CD4-positive, alpha-beta T cell (primary cell): ENCODE measurements around the gene AGPAT4. TPM values are rescaled to one million over a fixed set of nuclear protein-coding genes. Genes with fewer than 3 reads are reported as not detected.
A peak's percentile ranks its signal among the peaks of the same experiment; 100 is the strongest.

ENCODE experiments used
- ATAC-seq: fragments of 200-7000 bp; cut with Tn5 transposase; one replicate; pipeline ENCODE4 v1.10.0; 2022; ENCODE audit warnings: mild to moderate bottlenecking; ENCODE audit not compliant: poor library complexity
- CTCF ChIA-PET: fragments of 350-600 bp; sonication (Branson Sonifier 250); formaldehyde crosslinking; loops from one replicate; lab custom pipeline; 2021; ENCODE audit warnings: antibody characterized with exemption, inconsistent platforms; lab: Charles Lee
- POLR2A ChIA-PET: fragments of 350-600 bp; sonication (Branson Sonifier 250); formaldehyde crosslinking; loops from one replicate; lab custom pipeline; 2021; ENCODE audit warnings: antibody characterized with exemption, inconsistent platforms; lab: Charles Lee
- DNase-seq, 14 experiments: peaks; one replicate each; pipeline ENCODE4 v3.0.0-alpha.2; 2013 to 2020; ENCODE audit warnings: mixed read lengths in 2 of 14
- H3K27ac ChIP-seq, 2 donors: one replicate each; pipeline versions ENCODE4 v1.5.1 to v1.7.0; 2013; ENCODE audit warnings: low read length in 2 of 2, low read depth in 1 of 2, mild to moderate bottlenecking in 1 of 2
- H3K27me3 ChIP-seq, 2 experiments: 1 replicate in 1 of 2; 2 replicates in 1 of 2; pipeline versions ENCODE4 v1.6.1 to v1.7.0; 2013; ENCODE audit warnings: low read length in 2 of 2, control low read depth in 1 of 2, mild to moderate bottlenecking in 1 of 2, moderate library complexity in 1 of 2; ENCODE audit not compliant: insufficient read depth in 2 of 2, control insufficient read depth in 1 of 2
- H3K36me3 ChIP-seq: one replicate; pipeline ENCODE4 v1.6.1; 2013; ENCODE audit warnings: low read length, control low read depth; ENCODE audit not compliant: insufficient read depth
- H3K4me1 ChIP-seq: one replicate; pipeline ENCODE4 v1.6.1; 2013; ENCODE audit warnings: low read length, control low read depth; ENCODE audit not compliant: insufficient read depth
- H3K4me3 ChIP-seq: one replicate; pipeline ENCODE4 v1.5.1; 2013; ENCODE audit warnings: mild to moderate bottlenecking, low read length, moderate library complexity
- H3K9me3 ChIP-seq, 2 experiments: 1 replicate in 1 of 2; 2 replicates in 1 of 2; pipeline versions ENCODE4 v1.6.1 to v1.7.0; 2013; ENCODE audit warnings: low read length in 2 of 2, mild to moderate bottlenecking in 2 of 2, control low read depth in 1 of 2, moderate library complexity in 1 of 2; ENCODE audit not compliant: control insufficient read depth in 1 of 2, insufficient read depth in 1 of 2
- H3K27ac Mint-ChIP-seq: one replicate; pipeline ENCODE4 v1.8.0; 2020; ENCODE audit warnings: mixed read lengths
- H3K27me3 Mint-ChIP-seq: one replicate; pipeline ENCODE4 v1.8.0; 2021; ENCODE audit warnings: mixed read lengths
- H3K36me3 Mint-ChIP-seq: one replicate; pipeline ENCODE4 v1.8.0; 2021; ENCODE audit warnings: low read depth, mixed read lengths
- H3K4me1 Mint-ChIP-seq: one replicate; pipeline ENCODE4 v1.8.0; 2021; ENCODE audit warnings: low read depth, mixed read lengths
- H3K4me3 Mint-ChIP-seq: one replicate; pipeline ENCODE4 v1.8.0; 2020; ENCODE audit warnings: mild to moderate bottlenecking, mixed read lengths
- H3K9me3 Mint-ChIP-seq: one replicate; pipeline ENCODE4 v1.8.0; 2020; ENCODE audit warnings: mixed read lengths
- intact Hi-C, 2 experiments: fragments of 100-400 bp; cut with DNase I in 1 of 2; cut with micrococcal nuclease in 1 of 2; formaldehyde crosslinking; loops; one replicate each; pipeline versions ENCODE4 v1.15.1 to v1.9.0; 2023 to 2025; cut with DNase I, micrococcal nuclease
- total RNA-seq, 174 experiments: library from RNA in 2 of 174; stranded (reverse) in 2 of 174; gene quantifications; one replicate each; pipeline ENCODE4 v1.2.3 and lab custom pipeline; 2021 to 2026
- TF ChIP-seq, protein P1 (sequence below): fragments of 200-600 bp; IDR thresholded peaks from one replicate; pipeline ENCODE4 v1.8.0; 2022; ENCODE audit warnings: antibody characterized with exemption, mild to moderate bottlenecking

Gene AGPAT4
- total RNA-seq, 2 experiments from 2014 or later = 2.8 to 4.8 TPM

DNA sequence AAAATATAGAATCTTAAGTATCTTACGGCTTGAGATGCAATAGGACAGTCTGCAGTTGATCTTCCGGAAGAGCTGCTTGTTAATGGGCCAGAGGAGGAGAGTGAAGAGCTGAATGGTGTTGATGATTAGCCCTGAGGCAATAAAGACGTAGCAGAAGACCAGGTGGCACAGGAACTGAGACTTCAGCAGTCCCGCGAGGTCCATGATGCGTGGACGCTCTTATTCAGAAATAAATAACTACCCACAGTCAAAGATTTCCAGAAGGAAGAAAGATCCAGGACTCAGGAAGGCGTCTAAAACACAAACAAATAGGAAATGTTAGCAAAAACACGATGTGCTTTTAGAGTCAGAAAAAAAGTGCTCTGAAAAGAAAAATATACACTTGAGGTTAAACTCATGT is 41.9 kb downstream of the AGPAT4 start:
- TF ChIP-seq, protein P1, sequence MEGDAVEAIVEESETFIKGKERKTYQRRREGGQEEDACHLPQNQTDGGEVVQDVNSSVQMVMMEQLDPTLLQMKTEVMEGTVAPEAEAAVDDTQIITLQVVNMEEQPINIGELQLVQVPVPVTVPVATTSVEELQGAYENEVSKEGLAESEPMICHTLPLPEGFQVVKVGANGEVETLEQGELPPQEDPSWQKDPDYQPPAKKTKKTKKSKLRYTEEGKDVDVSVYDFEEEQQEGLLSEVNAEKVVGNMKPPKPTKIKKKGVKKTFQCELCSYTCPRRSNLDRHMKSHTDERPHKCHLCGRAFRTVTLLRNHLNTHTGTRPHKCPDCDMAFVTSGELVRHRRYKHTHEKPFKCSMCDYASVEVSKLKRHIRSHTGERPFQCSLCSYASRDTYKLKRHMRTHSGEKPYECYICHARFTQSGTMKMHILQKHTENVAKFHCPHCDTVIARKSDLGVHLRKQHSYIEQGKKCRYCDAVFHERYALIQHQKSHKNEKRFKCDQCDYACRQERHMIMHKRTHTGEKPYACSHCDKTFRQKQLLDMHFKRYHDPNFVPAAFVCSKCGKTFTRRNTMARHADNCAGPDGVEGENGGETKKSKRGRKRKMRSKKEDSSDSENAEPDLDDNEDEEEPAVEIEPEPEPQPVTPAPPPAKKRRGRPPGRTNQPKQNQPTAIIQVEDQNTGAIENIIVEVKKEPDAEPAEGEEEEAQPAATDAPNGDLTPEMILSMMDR = no peak
- ChIA-PET CTCF (no interaction called here), POLR2A (no interaction called here)
- Mint-ChIP-seq H3K27me3 (no peaks in the 10 kb centered on the region), H3K9me3 (no peaks in the 10 kb centered on the region), H3K27ac (no peak overlapping the region), H3K36me3 (peaks cover 6% of the 10 kb centered on the region), H3K4me1 (peaks cover 17% of the 10 kb centered on the region), H3K4me3 (no peak overlapping the region)
- intact Hi-C loops = no loop called here
- DNase-seq (no peak), ATAC-seq (no peak)
- H3K4me3 ChIP-seq = no peak overlapping the region
- peaks cover 11% of the 10 kb centered on the region for H3K4me1 ChIP-seq
- H3K27me3 ChIP-seq = no peaks in the 10 kb centered on the region
- no peak overlapping the region for H3K27ac ChIP-seq
- no peaks in the 10 kb centered on the region for H3K9me3 ChIP-seq
- no peaks in the 10 kb centered on the region for H3K36me3 ChIP-seq

DNA sequence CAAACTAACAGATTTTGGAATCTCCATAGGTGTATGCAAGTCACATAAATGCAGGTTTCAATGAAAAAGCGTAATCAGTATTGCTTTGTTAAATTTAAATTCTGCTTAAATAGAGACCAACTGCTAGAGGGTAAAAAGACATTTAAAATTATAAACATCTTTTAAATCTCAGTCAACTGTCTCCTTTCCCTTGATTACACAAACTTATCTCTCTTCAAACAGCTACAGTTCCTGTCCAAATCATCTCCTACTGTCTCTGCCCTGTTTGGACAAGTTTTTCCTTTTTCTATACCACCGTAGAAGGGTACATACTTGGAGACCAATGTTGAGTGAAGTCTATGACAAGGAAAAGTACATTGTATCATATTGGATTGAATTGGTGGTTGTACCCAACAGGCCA is 43.5 kb downstream of the AGPAT4 start:
- no peak overlapping the region for H3K4me3 Mint-ChIP-seq
- H3K36me3 ChIP-seq = no peaks in the 10 kb centered on the region
- H3K4me1 Mint-ChIP-seq = peaks cover 33% of the 10 kb centered on the region
- H3K36me3 Mint-ChIP-seq = peaks cover 6% of the 10 kb centered on the region
- CTCF ChIA-PET = no interaction called here
- H3K27me3 ChIP-seq = no peaks in the 10 kb centered on the region
- POLR2A ChIA-PET = no interaction called here
- H3K9me3 ChIP-seq = no peaks in the 10 kb centered on the region
- DNase-seq (no peak), ATAC-seq (no peak)
- TF ChIP-seq, protein P1 = no peak
- no peaks in the 10 kb centered on the region for H3K9me3 Mint-ChIP-seq
- H3K4me3 ChIP-seq = no peak overlapping the region
- no peak overlapping the region for H3K27ac Mint-ChIP-seq
- intact Hi-C loops = no loop called here
- H3K27ac ChIP-seq = no peak overlapping the region
- H3K27me3 Mint-ChIP-seq = no peaks in the 10 kb centered on the region
- peaks cover 27% of the 10 kb centered on the region for H3K4me1 ChIP-seq

DNA sequence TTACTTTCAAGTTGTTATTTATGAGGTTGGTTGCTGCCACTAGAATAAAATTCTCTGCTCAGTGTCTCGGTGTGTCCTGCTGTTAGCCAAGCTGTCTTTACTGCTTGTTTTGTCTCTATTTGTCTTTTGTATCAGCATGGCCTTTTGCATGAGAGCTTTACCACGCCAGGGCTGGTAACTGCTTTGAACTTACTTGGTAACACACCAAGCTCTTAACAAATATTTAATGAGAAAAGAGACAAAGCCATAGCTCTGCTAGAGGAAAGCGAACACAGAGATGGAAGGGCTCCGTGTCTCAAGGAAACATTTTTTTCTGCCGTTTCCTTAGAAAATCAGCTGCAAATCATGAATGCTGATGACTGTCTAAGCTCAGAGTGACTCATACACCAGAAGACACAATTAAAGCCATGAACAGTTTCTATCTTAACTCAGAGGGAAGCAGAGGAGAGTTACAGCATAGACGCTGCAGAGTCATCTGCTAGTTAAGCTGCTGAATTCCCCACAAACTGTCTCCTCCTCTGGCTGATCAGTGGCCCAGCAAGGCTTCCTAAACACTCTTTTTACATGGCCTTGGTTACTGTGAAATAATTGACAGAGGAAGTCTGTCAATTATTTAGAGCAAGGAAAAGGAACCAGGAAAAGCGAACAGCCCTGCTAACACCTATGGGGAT is 44.8 kb downstream of the AGPAT4 start:
- Histone ChIP-seq H3K27ac (no peak overlapping the region), H3K9me3 (no peaks in the 10 kb centered on the region), H3K4me1 (peaks cover 38% of the 10 kb centered on the region), H3K36me3 (no peaks in the 10 kb centered on the region), H3K27me3 (no peaks in the 10 kb centered on the region), H3K4me3 (no peak overlapping the region)
- DNase-seq (peak in 2 of 14 experiments; percentile 20 to 34), ATAC-seq (no peak)
- Mint-ChIP-seq H3K4me1 (peaks cover 41% of the 10 kb centered on the region), H3K27me3 (no peaks in the 10 kb centered on the region), H3K9me3 (no peaks in the 10 kb centered on the region), H3K27ac (peak overlapping the region; percentile 61), H3K36me3 (peaks cover 6% of the 10 kb centered on the region), H3K4me3 (no peak overlapping the region)
- ChIA-PET CTCF (no interaction called here), POLR2A (no interaction called here)
- TF ChIP-seq, protein P1 = no peak
- intact Hi-C loops = loop anchor here in 1 of 2 experiments (5.0 kb wide), 1 partner anchor 112 kb away; no protein-coding TSS in a partner anchor
